ENCODE measurements around the gene WDR76. TPM values are rescaled to one million over a fixed set of nuclear protein-coding genes. Genes with fewer than 3 reads are reported as not detected.

The WDR76 gene
- total RNA-seq, 2 experiments from 2014 or later = 82.4 to 94.0 TPM

GRCh38 chr15:43905755-43906154 is 79.0 kb downstream of the WDR76 start:
- Mint-ChIP-seq H3K4me1 (ENCODE audit: low read depth) (peaks cover 3% of the 10 kb centered on the region), H3K36me3 (ENCODE audit: low read depth) (no peaks in the 10 kb centered on the region), H3K9me3 (no peaks in the 10 kb centered on the region), H3K27me3 (ENCODE audit: low read depth) (no peaks in the 10 kb centered on the region), H3K27ac (no peak overlapping the region), H3K4me3 (no peak overlapping the region)
- DNase-seq = no peak
- CTCF ChIA-PET = interaction anchor here (0.6 to 6.3 kb wide), 3 partner anchors 84 to 158 kb away, joined by 4 to 96 read pairs (median 4); no protein-coding TSS in a partner anchor
- intact Hi-C loops (cut with micrococcal nuclease) = no loop called here

GRCh38 chr15:43908516-43909050 is 81.8 kb downstream of the WDR76 start:
- H3K9me3 Mint-ChIP-seq = no peaks in the 10 kb centered on the region
- H3K27me3 Mint-ChIP-seq (ENCODE audit: low read depth) = no peaks in the 10 kb centered on the region
- no peak for DNase-seq
- no peak overlapping the region for H3K4me3 Mint-ChIP-seq
- CTCF ChIA-PET = no interaction called here
- no peaks in the 10 kb centered on the region for H3K36me3 Mint-ChIP-seq (ENCODE audit: low read depth)
- no peak overlapping the region for H3K27ac Mint-ChIP-seq
- intact Hi-C loops (cut with micrococcal nuclease) = no loop called here
- H3K4me1 Mint-ChIP-seq (ENCODE audit: low read depth) = peaks cover 5% of the 10 kb centered on the region

GRCh38 chr15:43911235-43911781 is 84.5 kb downstream of the WDR76 start:
- CTCF ChIA-PET = interaction anchor here (1.5 kb wide), 1 partner anchor 189 kb away, joined by 5 read pairs; no protein-coding TSS in a partner anchor
- Mint-ChIP-seq H3K27ac (no peak overlapping the region), H3K36me3 (ENCODE audit: low read depth) (no peaks in the 10 kb centered on the region), H3K4me3 (no peak overlapping the region), H3K27me3 (ENCODE audit: low read depth) (no peaks in the 10 kb centered on the region), H3K9me3 (no peaks in the 10 kb centered on the region), H3K4me1 (ENCODE audit: low read depth) (peaks cover 2% of the 10 kb centered on the region)
- no peak for DNase-seq
- intact Hi-C loops (cut with micrococcal nuclease) = no loop called here

GRCh38 chr15:43912208-43912607 is 85.4 kb downstream of the WDR76 start:
- Mint-ChIP-seq H3K36me3 (ENCODE audit: low read depth) (no peaks in the 10 kb centered on the region), H3K9me3 (no peaks in the 10 kb centered on the region), H3K27me3 (ENCODE audit: low read depth) (no peaks in the 10 kb centered on the region), H3K27ac (no peak overlapping the region), H3K4me3 (no peak overlapping the region), H3K4me1 (ENCODE audit: low read depth) (peaks cover 2% of the 10 kb centered on the region)
- DNase-seq = no peak
- intact Hi-C loops (cut with micrococcal nuclease) = no loop called here
- CTCF ChIA-PET = interaction anchor here (0.6 to 1.5 kb wide), 2 partner anchors 188 to 239 kb away, joined by 5 read pairs; no protein-coding TSS in a partner anchor

- Mint-ChIP-seq H3K4me3 (no peak overlapping the region), H3K27me3 (ENCODE audit: low read depth) (no peaks in the 10 kb centered on the region), H3K36me3 (ENCODE audit: low read depth) (no peaks in the 10 kb centered on the region), H3K4me1 (ENCODE audit: low read depth) (peaks cover 2% of the 10 kb centered on the region), H3K9me3 (no peaks in the 10 kb centered on the region), H3K27ac (no peak overlapping the region)
- intact Hi-C loops (cut with micrococcal nuclease) = no loop called here
- CTCF ChIA-PET = interaction anchor here (0.7 to 2.0 kb wide), 3 partner anchors 10 to 35 kb away, joined by 3 to 7 read pairs (median 3); no protein-coding TSS in a partner anchor
- DNase-seq = peak; percentile 11
Measured at GRCh38 chr15:43913026-43913780, 86.4 kb downstream of the WDR76 start.

- Mint-ChIP-seq H3K4me3 (no peak overlapping the region), H3K9me3 (no peaks in the 10 kb centered on the region)
Measured at GRCh38 chr15:43913941-43914340, 87.1 kb downstream of the WDR76 start.

GRCh38 chr15:43915631-43916325 is 89.0 kb downstream of the WDR76 start:
- no peaks in the 10 kb centered on the region for H3K36me3 Mint-ChIP-seq (ENCODE audit: low read depth)
- intact Hi-C loops (cut with micrococcal nuclease) = no loop called here
- no peak overlapping the region for H3K27ac Mint-ChIP-seq
- DNase-seq = no peak
- H3K4me1 Mint-ChIP-seq (ENCODE audit: low read depth) = peaks cover 2% of the 10 kb centered on the region
- no peaks in the 10 kb centered on the region for H3K27me3 Mint-ChIP-seq (ENCODE audit: low read depth)
- no peak overlapping the region for H3K4me3 Mint-ChIP-seq
- CTCF ChIA-PET = interaction anchor here (1.0 kb wide), 1 partner anchor 150 kb away, joined by 3 read pairs; no protein-coding TSS in a partner anchor
- no peaks in the 10 kb centered on the region for H3K9me3 Mint-ChIP-seq

More at GRCh38 chr15:43913941-43914340, 87.1 kb downstream of the WDR76 start:
- no peak overlapping the region for H3K27ac Mint-ChIP-seq
- CTCF ChIA-PET = interaction anchor here (0.7 to 2.0 kb wide), 4 partner anchors 11 to 152 kb away, joined by 3 to 7 read pairs (median 3); no protein-coding TSS in a partner anchor
- H3K36me3 Mint-ChIP-seq (ENCODE audit: low read depth) = no peaks in the 10 kb centered on the region
- intact Hi-C loops (cut with micrococcal nuclease) = no loop called here
- H3K27me3 Mint-ChIP-seq (ENCODE audit: low read depth) = no peaks in the 10 kb centered on the region
- peaks cover 2% of the 10 kb centered on the region for H3K4me1 Mint-ChIP-seq (ENCODE audit: low read depth)
- DNase-seq = no peak

- Mint-ChIP-seq H3K9me3 (no peaks in the 10 kb centered on the region), H3K36me3 (ENCODE audit: low read depth) (no peaks in the 10 kb centered on the region), H3K27ac (no peak overlapping the region), H3K27me3 (ENCODE audit: low read depth) (no peaks in the 10 kb centered on the region), H3K4me1 (ENCODE audit: low read depth) (peaks cover 2% of the 10 kb centered on the region), H3K4me3 (no peak overlapping the region)
- CTCF ChIA-PET = interaction anchor here (1.0 kb wide), 1 partner anchor 150 kb away, joined by 3 read pairs; no protein-coding TSS in a partner anchor
- DNase-seq = no peak
- intact Hi-C loops (cut with micrococcal nuclease) = no loop called here
Measured at GRCh38 chr15:43916326-43916660, 89.5 kb downstream of the WDR76 start.

Small RNA genes within 50 kb of the gene (microRNA-seq; reads per million reads assigned to microRNA genes)
- gene MIR1282 (ENCODE audit: borderline microRNAs expressed, borderline replicate concordance) = not detected

Other genes starting within 250 kb of the WDR76 start
- gene PPIP5K1, start 236.8 kb upstream of the WDR76 start, total RNA-seq = 10 to 100 TPM; 27.8 to 33.4 TPM
- gene CKMT1B, start 233.0 kb upstream of the WDR76 start, total RNA-seq = 1 to 10 TPM in 1 of 2 experiments, under 1 TPM in 1; 0.29 to 1.0 TPM
- gene STRC, start 208.2 kb upstream of the WDR76 start, total RNA-seq = under 1 TPM; 0.50 to 0.77 TPM
- gene CATSPER2, start 178.2 kb upstream of the WDR76 start, total RNA-seq = 1 to 10 TPM; 3.5 to 4.5 TPM
- gene CKMT1A, start 133.1 kb upstream of the WDR76 start, total RNA-seq = under 1 TPM; 0.35 to 0.41 TPM
- 100 to 1,000 TPM; 196 to 199 TPM for gene PDIA3, start 80.6 kb upstream of the WDR76 start, total RNA-seq
- 1 to 10 TPM; 1.0 to 1.2 TPM for gene ELL3, start 50.0 kb upstream of the WDR76 start, total RNA-seq
- gene SERF2, start 34.7 kb upstream of the WDR76 start, total RNA-seq = 100 to 1,000 TPM; 781 to 808 TPM
- gene SERINC4, start 26.8 kb upstream of the WDR76 start, total RNA-seq = under 1 TPM; 0.14 to 0.15 TPM
- 10 to 100 TPM; 19.6 to 21.1 TPM for gene HYPK, start 26.4 kb upstream of the WDR76 start, total RNA-seq
- gene MFAP1, start 2.3 kb upstream of the WDR76 start, total RNA-seq = 10 to 100 TPM; 28.5 to 28.7 TPM